Parathyroid adenoma (tissue), 2 donors: Measurements from ENCODE around the gene BCL6B.

ENCODE experiments used
- H2AFZ ChIP-seq: fragments of 300-600 bp; sonication (generic); one replicate; pipeline ENCODE4 v1.7.0; 2017; ENCODE audit warnings: antibody characterized with exemption, mild to moderate bottlenecking
- H3K27ac ChIP-seq: fragments of 300-600 bp; sonication (generic); one replicate; pipeline ENCODE4 v1.7.0; 2017
- H3K27me3 ChIP-seq: fragments of 300-600 bp; sonication (generic); one replicate; pipeline ENCODE4 v1.7.0; 2017; ENCODE audit warnings: low read length; ENCODE audit not compliant: control insufficient read depth, insufficient read depth
- H3K36me3 ChIP-seq: fragments of 300-600 bp; sonication (generic); one replicate; pipeline ENCODE4 v1.7.0; 2017; ENCODE audit warnings: low read length; ENCODE audit not compliant: control insufficient read depth, insufficient read depth
- H3K4me1 ChIP-seq: fragments of 300-600 bp; sonication (generic); one replicate; pipeline ENCODE4 v1.7.0; 2017; ENCODE audit warnings: control low read depth
- H3K4me2 ChIP-seq: fragments of 300-600 bp; sonication (generic); one replicate; pipeline ENCODE4 v1.7.0; 2017; ENCODE audit warnings: low read length
- H3K4me3 ChIP-seq: fragments of 300-600 bp; sonication (generic); one replicate; pipeline ENCODE4 v1.7.0; 2017; ENCODE audit warnings: low read depth, low read length
- H3K79me2 ChIP-seq: fragments of 300-600 bp; sonication (generic); one replicate; pipeline ENCODE4 v1.7.0; 2017; ENCODE audit warnings: control low read depth
- H3K9ac ChIP-seq: fragments of 300-600 bp; sonication (generic); one replicate; pipeline ENCODE4 v1.7.0; 2017; ENCODE audit warnings: mild to moderate bottlenecking
- H3K9me3 ChIP-seq: fragments of 300-600 bp; sonication (generic); one replicate; pipeline ENCODE4 v1.7.0; 2017; ENCODE audit warnings: low read length; ENCODE audit not compliant: control insufficient read depth
- CTCF ChIP-seq: fragments of 300-600 bp; sonication (generic); IDR thresholded peaks from one replicate; pipeline ENCODE4 v1.7.0; 2017; ENCODE audit warnings: antibody characterized with exemption, mild to moderate bottlenecking
- donor health status: primary hyperparathyroidism.

BCL6B gene

GRCh38 chr17:6996256-6997011 lies 26.4 kb upstream of the BCL6B start:
- H3K4me3 ChIP-seq = no peak overlapping the region
- no peaks in the 10 kb centered on the region for H3K27me3 ChIP-seq
- no peak overlapping the region for H2AFZ ChIP-seq
- no peak for TF ChIP-seq CTCF
- no peak overlapping the region for H3K27ac ChIP-seq
- no peaks in the 10 kb centered on the region for H3K9me3 ChIP-seq
- no peak overlapping the region for H3K4me2 ChIP-seq
- H3K9ac ChIP-seq = no peak overlapping the region
- no peaks in the 10 kb centered on the region for H3K36me3 ChIP-seq
- no peaks in the 10 kb centered on the region for H3K79me2 ChIP-seq
- H3K4me1 ChIP-seq = no peaks in the 10 kb centered on the region

GRCh38 chr17:6997171-6997570 lies 25.7 kb upstream of the BCL6B start:
- no peak overlapping the region for H3K9ac ChIP-seq
- H3K4me1 ChIP-seq = no peaks in the 10 kb centered on the region
- H3K36me3 ChIP-seq = no peaks in the 10 kb centered on the region
- no peak overlapping the region for H3K27ac ChIP-seq
- H3K4me2 ChIP-seq = no peak overlapping the region
- H3K27me3 ChIP-seq = no peaks in the 10 kb centered on the region
- no peaks in the 10 kb centered on the region for H3K79me2 ChIP-seq
- no peaks in the 10 kb centered on the region for H3K9me3 ChIP-seq
- no peak overlapping the region for H3K4me3 ChIP-seq
- H2AFZ ChIP-seq = no peak overlapping the region
- no peak for TF ChIP-seq CTCF

GRCh38 chr17:6998855-6999508 lies 23.9 kb upstream of the BCL6B start:
- Histone ChIP-seq H3K9ac (no peak overlapping the region), H3K9me3 (no peaks in the 10 kb centered on the region), H3K27me3 (no peaks in the 10 kb centered on the region), H2AFZ (no peak overlapping the region), H3K79me2 (no peaks in the 10 kb centered on the region), H3K36me3 (no peaks in the 10 kb centered on the region), H3K27ac (no peak overlapping the region), H3K4me3 (no peak overlapping the region), H3K4me2 (no peak overlapping the region), H3K4me1 (no peaks in the 10 kb centered on the region)
- no peak for TF ChIP-seq CTCF

- Histone ChIP-seq H3K4me1 (no peaks in the 10 kb centered on the region), H3K4me3 (no peak overlapping the region), H3K36me3 (no peaks in the 10 kb centered on the region), H3K27me3 (no peaks in the 10 kb centered on the region), H3K27ac (no peak overlapping the region), H3K9me3 (no peaks in the 10 kb centered on the region), H3K79me2 (no peaks in the 10 kb centered on the region), H3K9ac (no peak overlapping the region), H3K4me2 (no peak overlapping the region), H2AFZ (no peak overlapping the region)
- peak; percentile 41 for TF ChIP-seq CTCF
Measured at GRCh38 chr17:7001318-7001961, 21.4 kb upstream of the BCL6B start.
